NCI-H82 treated with DMSO at 0.1 percent for 48 hours (cell line): ENCODE results near the gene KLHL5.

ENCODE experiments used
- DNase-seq: peaks from one replicate; lab custom pipeline; 2025; ENCODE audit not compliant: unreplicated experiment; lab: John Stamatoyannopoulos, UW

KLHL5 gene

DNA sequence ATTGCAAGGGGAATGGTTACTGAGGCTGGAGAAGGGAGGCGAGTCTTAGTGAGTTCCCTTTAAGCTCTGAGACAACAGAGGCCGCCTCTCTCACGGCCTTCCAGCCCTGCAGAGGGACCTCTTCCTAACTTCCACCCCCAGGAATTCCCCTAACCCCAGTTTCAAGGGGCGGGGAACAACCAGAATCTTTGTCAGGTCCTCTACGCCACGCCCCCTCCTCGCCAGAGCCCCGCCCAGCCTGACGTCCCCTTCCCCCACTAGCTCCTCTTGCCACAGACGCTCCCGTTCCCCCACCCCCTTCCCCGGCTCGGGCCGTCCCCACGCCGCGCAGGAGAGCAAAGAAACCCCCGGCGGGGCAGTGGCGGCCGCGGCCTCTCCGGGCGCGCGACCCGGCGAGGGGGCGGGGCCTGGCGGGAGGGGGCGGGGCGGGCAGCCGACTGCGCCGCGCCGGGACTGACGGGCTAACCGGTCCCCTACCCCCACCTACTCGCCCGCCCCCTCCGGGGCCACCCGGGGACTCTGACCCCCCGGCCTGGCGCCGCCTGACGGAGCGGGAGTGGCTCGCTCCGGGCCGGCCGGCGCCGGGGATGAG lies 17.6 kb upstream of the KLHL5 start:
- DNase-seq: peak; percentile 84

DNA sequence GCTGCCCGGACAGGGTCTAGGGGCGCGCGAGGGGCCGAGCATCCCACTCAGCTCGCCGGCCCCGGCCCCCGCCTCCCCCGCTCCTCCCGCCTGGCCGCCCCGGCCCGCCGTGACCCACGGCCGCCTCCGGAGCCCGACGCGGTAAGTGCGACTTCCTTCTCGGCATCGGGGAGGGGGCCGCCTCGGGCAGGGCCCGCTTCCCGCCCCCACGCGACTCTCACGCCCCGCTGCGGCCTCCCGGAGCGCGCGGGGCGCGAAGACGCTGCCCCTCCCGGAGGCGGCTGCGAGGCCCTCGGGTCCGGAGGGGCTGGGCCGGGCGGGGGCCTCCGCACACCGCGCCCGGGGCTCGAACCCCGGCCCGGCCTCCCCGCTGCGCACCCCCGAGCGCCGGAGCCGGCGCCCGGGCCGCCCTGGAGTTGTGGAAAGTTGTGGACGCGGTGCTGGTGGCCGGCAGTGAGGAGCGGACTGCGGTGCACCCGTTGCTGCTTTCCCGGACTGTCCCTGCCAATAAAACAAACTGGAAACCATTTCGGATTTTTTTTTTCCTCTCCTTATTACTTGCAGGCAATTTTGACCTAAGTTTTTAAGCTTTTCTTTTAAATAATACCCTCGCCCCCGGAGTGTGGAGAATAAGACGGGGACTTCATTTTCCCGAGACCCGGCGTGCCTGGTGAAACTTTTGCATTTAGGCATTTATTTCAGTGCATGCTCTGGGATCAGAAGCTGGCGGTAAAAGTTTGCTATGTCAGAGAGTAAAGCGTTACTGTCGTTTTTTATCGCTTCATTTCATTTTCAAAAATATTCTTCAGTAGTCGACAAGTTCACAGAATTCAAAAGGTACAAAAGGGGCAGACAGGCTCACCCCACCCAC lies 16.8 kb upstream of the KLHL5 start:
- DNase-seq: no peak

DNA sequence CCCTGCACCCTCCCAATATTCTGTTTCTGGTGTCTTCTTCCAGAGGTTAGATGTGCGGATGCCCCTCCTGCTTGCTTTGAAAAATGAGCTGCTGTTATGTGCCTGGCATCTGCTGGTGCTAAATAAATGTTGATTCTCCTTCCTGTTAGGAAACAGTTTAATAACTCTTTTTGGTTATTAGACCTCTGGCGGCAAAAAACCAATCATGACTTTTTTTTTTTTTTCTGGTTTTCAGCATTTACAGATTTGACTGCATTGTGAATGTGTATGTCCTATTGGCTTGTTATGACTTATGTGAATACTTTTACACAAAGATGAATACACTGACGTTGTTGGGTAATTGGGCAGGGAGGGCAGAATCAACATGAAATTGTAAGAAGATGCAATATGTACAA lies 16.2 kb upstream of the KLHL5 start:
- no peak for DNase-seq

DNA sequence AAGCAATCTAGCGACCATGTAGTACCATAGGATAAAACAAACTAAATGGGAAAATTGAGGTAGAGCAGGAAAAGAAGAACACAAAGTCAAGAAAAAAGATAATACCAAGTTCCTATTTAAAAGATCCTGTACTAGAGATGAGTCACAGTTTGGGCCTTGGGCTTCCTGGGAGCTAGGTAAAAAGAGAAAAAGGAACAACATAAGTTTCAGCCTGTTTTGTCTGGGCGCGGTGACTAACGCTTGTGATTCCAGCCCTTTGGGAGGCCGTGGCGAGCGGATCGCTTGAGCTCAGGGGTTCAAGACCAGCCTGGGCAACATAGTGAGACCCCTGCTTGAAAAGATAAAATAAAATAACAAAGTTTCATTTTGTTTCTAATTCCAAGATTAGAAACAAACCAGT lies 15.8 kb upstream of the KLHL5 start:
- DNase-seq: no peak

DNA sequence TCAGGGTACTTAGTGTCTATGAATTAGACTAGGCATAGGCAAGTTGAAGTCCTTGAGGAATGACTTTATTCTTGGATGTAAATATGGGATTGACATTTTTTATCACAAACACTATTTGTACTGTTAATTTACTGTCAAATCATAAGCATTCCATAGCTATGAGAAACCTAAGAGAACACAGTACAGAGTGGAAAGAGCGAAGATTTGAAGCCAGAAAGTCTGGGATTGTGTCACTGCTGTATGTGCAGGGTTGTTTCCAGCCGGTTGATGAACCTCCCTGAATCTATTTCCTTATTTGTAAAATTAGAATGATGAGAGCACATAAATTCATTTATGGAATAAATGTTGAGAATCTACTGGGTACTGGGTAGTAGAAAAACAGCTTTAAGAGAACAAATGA lies 14.4 kb upstream of the KLHL5 start:
- no peak for DNase-seq

DNA sequence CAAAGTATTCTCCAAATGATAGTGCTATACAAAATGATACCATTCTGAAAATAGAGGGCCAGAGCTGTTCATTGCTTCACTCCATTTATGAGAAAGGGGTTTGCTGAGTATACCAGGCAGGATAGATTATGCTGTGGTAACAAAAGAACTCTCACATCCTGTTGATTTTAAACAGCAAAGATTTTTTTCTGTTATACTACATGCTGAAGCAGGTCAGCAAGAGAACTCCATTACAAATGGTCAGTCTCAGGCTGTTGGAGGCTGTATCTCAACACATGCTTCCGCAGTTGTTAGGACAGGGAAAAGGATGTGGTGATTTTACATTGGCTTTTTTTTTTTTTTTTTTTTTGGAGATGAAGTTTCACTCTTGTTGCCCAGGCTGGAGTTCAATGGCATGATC lies 13.7 kb upstream of the KLHL5 start:
- no peak for DNase-seq

DNA sequence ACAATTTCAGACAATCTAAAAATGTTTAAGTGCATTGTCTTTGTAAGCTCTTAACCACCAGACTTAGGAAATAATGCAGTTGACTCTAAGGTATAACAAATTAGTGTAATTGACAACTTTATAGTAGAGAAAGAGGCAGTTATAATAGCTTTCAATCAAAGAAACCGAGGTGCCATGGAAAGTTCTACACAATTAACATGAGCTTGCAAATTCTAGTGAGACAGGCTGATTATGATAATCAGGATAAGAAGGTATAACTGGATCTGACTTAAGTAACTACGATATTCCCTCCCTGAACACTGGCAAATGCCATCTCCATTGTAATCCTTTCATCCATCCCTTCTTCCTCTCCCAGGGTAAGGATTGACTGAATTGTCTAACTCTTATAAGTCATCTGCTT lies 11.4 kb upstream of the KLHL5 start:
- peak; percentile 98 for DNase-seq

DNA sequence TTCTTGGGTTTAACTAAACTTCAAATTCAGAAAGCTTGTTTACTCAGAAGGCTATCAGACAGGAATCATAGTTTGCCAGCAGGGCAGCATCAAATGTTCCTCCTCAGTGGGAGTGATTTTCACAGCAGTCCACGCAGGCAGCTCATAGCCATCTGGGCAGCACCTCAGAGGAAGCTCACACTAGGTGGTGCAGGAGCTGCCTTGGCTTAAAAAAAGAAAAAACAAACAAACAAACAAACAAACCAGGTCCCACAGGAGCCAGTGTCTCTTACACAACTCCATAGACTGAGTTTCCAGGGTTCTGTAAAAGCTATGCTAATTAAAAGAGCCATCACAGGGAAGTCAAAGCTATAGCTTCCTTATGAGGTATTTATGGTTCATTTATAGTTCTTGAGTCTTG lies 10.5 kb upstream of the KLHL5 start:
- no peak for DNase-seq

DNA sequence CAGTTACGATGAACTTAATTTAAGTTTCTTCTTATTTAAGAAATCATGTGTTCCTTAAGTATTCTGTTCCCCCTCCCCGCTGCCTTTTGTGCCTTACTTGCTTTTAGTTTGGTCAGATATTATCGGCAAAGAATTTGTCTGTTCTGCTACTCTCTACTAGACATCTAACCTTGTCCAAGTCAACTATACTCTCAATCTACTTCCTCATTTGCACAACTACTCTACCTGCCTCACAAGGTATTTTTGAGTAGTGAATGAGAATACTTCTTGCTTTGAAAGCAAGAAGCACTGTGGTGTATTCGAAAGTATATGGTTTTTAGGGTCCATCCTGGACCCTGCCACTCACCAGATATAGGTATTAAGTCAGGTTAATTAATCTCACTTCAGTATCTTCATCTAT lies 8.0 kb upstream of the KLHL5 start:
- DNase-seq: no peak

DNA sequence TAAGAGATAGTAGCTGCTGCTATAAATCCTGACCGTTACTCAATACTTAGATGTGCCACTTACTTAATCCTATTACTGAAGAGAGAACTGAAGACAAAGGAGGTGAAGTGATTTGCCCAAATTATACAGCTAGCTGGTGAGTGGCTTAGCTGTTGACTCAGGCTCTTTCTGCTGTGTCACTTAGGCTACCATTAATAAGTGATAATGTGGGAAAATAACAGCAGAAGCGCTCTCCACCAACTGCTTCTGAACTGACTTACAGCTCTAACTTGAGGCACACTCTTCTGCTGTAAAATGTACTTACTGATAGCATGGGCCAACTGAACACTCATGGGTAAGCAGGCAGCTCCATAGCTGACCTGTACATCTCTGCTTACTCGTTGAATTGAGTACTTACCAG lies 7.5 kb upstream of the KLHL5 start:
- DNase-seq: peak; percentile 97

DNA sequence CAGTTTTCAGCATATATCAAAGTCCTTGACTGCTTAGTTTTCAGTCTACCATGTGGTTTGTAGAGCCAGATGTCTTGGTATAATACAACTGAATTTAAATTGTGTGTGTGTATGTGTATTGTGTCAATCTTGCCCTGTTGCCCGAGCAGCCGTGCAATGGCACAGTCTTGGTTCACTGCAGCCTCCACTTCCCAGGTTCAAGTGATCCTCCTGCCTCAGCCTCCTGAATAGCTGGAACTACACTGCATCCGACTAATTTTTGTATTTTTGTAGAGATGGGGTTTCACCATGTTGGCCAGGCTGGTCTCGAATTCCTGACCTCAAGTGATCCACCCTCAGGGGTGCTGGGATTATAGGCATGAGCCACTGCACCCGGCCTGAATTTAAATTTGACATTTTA lies 6.0 kb upstream of the KLHL5 start:
- DNase-seq: no peak

DNA sequence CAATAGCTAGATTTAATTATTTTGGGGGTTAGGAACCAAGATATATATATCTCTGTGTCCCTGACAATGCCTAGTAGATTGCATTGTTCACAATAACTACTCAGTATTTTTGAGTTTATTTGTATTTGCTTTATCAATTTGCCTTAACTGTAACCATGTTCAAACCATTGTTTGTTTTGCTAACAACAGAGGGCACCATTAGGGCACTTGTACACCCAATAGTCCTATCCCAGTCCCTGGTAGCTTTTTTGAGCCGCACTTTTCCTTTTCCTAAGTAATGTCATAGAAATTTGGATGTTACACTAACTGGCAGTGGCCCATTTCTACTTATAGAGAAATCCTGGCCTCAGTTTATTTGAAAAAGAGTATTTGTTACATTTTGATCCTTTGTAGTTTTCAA lies 575 bp upstream of the KLHL5 start:
- DNase-seq: no peak

DNA sequence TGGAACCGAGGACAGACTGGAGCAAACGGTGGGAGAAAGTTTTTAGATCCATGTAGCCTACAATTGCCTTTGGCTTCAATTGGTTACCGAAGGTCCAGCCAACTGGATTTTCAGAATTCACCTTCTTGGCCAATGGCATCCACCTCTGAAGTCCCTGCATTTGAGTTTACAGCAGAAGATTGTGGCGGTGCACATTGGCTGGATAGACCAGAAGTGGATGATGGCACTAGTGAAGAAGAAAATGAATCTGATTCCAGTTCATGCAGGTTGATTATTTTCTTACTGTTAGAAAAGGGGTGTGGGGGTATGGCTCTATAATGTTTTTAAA lies 702 bp downstream of the KLHL5 start:
- no peak for DNase-seq

DNA sequence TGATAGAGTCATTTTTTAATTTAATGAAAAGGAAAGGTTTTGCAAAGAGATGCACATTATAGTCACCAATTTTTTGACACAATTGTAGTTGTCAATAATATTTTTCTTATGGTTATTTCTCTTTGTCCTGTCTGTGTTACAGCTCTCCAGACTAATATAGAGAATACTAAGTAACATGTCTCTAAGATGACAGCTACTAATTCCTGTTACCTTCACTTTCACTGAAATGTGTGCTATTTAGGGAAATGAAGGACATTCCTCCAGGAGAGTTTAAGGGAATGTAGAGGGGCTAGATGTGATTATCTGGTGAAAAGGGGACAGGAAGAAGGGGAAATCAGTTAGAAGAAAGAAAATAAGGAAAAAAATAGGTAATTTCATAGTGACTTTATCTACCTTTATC lies 1.4 kb downstream of the KLHL5 start:
- no peak for DNase-seq

DNA sequence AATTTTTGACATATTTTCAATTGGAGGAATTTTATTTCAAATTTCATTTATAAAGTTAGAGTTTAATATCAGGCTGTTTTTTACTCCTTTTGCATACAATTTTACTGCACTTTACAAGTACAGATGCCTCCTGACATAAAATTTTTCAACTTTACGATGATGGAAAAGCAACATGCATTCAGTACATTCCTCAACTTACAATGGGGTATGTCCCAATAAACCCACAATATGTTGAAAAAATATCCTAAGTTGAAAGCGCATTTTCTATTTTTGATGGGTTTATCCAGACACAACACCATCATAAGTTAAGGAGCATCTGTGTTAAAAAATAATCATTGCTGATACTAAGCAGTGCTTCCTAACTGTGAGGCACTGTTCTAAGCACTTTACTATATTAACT lies 4.3 kb downstream of the KLHL5 start:
- no peak for DNase-seq

DNA sequence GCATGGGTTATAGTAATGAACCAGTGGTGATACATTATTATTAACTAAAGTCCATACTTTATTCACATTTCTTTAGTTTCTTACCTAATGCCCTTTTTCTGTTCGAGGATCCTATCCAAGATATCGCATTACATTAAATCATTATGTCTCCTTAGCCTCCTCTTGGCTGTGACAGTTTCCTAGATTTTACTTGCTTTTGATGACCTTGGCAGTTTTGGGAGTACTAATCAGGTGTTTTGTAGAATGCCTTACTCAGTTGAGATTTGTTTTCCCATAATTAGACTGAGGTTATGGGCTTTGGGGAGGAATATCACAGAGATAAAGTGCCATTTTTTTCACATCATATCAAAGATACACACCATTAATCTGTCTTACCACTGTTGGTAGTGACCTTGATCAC lies 5.0 kb downstream of the KLHL5 start:
- DNase-seq: no peak

DNA sequence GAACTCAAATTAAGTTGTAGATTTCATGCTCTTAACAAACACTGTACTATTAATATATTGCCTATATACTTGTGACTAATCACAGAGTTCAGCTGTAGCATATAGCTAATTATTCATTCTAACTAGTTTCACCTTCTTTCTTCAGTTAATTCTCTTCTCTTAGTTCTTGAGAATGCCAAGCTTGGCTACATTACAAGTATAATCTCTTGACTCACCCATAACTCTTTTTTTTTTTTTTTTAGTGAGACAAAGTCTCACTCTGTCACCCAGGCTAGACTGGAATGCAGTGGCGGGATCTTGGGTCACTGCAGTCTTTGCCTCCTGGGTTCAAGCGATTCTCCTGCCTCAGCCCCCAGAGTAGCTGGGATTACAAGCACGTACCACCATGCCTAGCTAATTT lies 5.4 kb downstream of the KLHL5 start:
- no peak for DNase-seq

DNA sequence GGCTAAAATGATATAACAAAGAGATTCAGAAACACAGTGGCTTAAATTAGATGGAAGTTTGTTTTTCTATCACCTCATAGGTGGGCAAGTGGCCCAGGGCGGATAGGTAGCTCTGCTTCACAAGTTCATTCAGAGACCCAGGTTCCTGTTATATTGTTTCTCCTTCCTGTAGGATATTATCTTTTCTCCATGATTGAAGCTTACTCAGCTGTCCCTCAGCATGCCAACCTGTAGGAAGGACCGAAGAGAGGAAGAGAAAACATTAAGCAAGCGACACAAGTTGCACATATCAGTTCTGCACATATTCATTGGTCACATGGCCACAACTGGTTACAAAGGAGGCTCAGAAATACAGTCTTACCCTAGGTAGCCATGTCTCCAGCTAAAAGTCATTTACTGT lies 6.9 kb downstream of the KLHL5 start:
- DNase-seq: no peak

DNA sequence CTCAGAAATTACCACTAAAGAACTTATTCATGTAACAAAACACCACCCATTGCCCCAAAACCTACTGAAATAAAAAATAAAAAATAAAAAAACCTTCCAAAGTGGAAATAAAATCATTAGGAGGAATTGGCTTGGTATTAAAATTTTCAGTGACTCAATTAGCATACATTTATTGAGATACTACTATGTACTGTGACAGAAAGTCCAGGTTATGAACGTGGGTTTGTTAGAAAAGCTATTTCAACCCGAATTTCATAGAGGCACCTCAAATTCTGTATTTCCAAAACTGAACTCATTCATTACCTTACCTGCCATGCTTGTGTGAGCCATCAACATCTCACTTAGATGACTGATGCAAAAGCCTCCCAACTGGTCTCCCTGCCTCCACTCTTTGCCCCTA lies 16.8 kb downstream of the KLHL5 start:
- DNase-seq: no peak

DNA sequence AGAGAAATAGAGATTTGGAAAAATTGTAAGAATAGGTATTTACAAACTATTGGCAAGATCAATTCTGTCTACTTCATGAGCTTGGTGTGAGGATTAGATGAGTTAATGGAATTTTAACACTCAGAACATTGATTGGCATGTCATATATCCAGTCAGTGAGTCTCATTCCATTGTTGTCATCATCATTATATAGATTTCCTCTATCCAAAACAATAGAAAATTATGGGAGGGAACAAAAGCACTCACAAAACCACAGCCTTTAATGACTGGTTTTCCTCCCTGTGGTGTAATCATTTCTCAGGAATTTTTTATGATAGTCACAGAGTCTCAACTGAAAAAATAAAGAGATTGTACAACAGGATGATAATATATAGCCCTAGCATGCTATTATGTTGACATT lies 21.1 kb downstream of the KLHL5 start:
- no peak for DNase-seq

DNA sequence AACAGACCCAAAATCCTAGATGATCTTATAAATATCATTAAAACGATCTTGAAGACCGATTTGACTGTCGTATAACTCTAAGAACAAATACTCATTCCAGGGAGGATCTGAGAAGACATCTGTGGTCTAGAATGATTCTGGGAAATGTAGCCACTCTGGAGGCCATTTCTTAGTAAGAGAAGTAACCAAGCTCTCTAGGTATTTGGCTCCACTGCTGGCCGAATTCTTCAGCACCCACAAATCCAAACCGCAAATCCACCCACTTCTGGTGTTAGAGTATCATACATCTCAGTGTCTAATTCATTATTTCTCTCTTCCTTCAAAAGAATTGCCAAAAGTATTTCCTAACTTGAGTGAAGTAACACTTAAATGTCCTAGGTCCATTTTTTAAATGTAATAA lies 23.9 kb downstream of the KLHL5 start:
- DNase-seq: no peak

DNA sequence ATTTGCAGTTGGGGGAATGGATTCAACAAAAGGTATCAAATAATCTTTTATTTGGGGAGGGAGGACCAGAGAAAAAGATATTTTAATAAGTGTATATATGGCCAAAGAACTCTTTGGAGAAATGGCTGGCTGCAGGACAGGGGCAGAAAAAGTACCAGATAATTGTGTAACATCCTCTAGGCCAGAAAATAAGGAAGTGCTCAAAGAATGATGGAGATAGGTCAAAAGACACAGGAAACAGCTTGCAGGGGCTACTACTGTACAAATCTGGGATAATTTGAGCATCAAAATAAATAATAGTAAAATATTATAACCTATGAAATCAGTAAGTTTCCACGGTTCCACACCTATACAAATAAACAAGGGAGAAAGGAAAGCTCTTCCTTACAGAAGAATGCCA lies 34.8 kb downstream of the KLHL5 start:
- no peak for DNase-seq

DNA sequence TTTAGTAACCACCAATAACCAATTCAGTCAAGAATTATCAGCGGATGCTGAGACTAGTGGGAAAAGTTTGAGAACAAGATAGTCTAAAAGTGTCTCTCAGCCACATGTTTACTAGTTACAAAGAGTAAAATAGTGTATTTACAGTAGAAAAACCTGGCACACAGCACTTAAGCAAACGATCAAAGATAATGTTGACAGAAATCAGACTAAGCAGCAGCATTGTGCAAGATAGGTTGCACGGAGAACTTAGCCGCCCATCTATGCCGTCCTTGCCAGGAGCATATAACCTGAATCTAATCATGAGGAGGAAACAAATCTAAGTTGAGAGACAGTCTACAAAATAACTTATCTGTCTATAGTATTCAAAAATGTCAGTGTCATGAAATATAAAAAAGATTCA lies 35.3 kb downstream of the KLHL5 start:
- no peak for DNase-seq
